IMR-90 (cell line): Measurements from ENCODE around the gene ARMC5. TPM values are rescaled to one million over a fixed set of nuclear protein-coding genes. Genes with fewer than 3 reads are reported as not detected.
A peak's percentile ranks its signal among the peaks of the same experiment; 100 is the strongest.

Experiments
- ATAC-seq: fragments of 200-7000 bp; cut with Tn5 transposase; 2 replicates; pipeline ENCODE4 v1.9.1; 2020; ENCODE audit warnings: low read depth, mild to moderate bottlenecking, moderate library complexity
- BruUV-seq: library from RNA; stranded (reverse); fragments of 400-500 nt; replicated peaks from 2 replicates; lab custom pipeline; 2021; lab: Mats Ljungman, UMichigan
- CTCF ChIA-PET: fragments of 300-600 bp; formaldehyde crosslinking; extraction: SDS; loops from one replicate; lab custom pipeline; 2021; ENCODE audit warnings: antibody characterized with exemption; lab: Yijun Ruan, JAX
- POLR2A ChIA-PET: fragments of 300-600 bp; sonication (Branson Sonifier 250); formaldehyde crosslinking; loops from one replicate; lab custom pipeline; 2022; ENCODE audit warnings: antibody characterized with exemption; ENCODE audit not compliant: unreplicated experiment; lab: Charles Lee
- DNase-seq: peaks from one replicate; pipeline ENCODE4 v3.0.0; 2013
- H2AFZ ChIP-seq: replicated peaks from 2 replicates; pipeline ENCODE3; 2013; ENCODE audit warnings: low read length, mild to moderate bottlenecking; ENCODE audit not compliant: poor library complexity
- H2AK5ac ChIP-seq: 2 replicates; pipeline ENCODE4 v1.6.1; 2013; ENCODE audit warnings: low read depth, low read length, inconsistent platforms
- H2AK9ac ChIP-seq: replicated peaks from 2 replicates; pipeline ENCODE3; 2013; ENCODE audit warnings: mild to moderate bottlenecking, low read depth, low read length, moderate library complexity; ENCODE audit not compliant: poor library complexity
- H2BK120ac ChIP-seq: 2 replicates; pipeline ENCODE4 v1.6.1; 2013; ENCODE audit warnings: low read depth, low read length, inconsistent platforms
- H2BK15ac ChIP-seq: 3 replicates; pipeline ENCODE4 v1.6.1; 2013; ENCODE audit warnings: low read depth, low read length, inconsistent platforms
- H2BK20ac ChIP-seq: 2 replicates; pipeline ENCODE4 v1.6.1; 2013; ENCODE audit warnings: low read depth, mild to moderate bottlenecking, inconsistent platforms, low read length, moderate library complexity
- H2BK5ac ChIP-seq: 2 replicates; pipeline ENCODE4 v1.6.1; 2013; ENCODE audit warnings: mild to moderate bottlenecking, low read depth, low read length, inconsistent platforms; ENCODE audit not compliant: poor library complexity, severe bottlenecking
- H3K14ac ChIP-seq: replicated peaks from 2 replicates; pipeline ENCODE4 v1.6.1; 2013; ENCODE audit warnings: low read depth, low read length, inconsistent platforms
- H3K18ac ChIP-seq: 2 replicates; pipeline ENCODE4 v1.6.1; 2013; ENCODE audit warnings: low read depth, low read length, control low read depth
- H3K23ac ChIP-seq: 2 replicates; pipeline ENCODE4 v1.6.1; 2013; ENCODE audit warnings: low read depth, low read length, inconsistent platforms
- H3K27ac ChIP-seq: 2 replicates; pipeline ENCODE4 v1.5.1; 2013; ENCODE audit warnings: mild to moderate bottlenecking, control low read depth, low read length; ENCODE audit not compliant: insufficient read depth
- H3K27me3 ChIP-seq: 2 replicates; pipeline ENCODE4 v1.6.1; 2013; ENCODE audit warnings: low read length; ENCODE audit not compliant: control insufficient read depth, insufficient read depth
- H3K36me3 ChIP-seq: 2 replicates; pipeline ENCODE4 v1.6.1; 2013; ENCODE audit warnings: low read length, mixed read lengths; ENCODE audit not compliant: control insufficient read depth, insufficient read depth
- H3K4ac ChIP-seq: 2 replicates; pipeline ENCODE4 v1.6.1; 2013; ENCODE audit warnings: low read depth, low read length, inconsistent platforms
- H3K4me1 ChIP-seq: 2 replicates; pipeline ENCODE4 v1.6.1; 2013; ENCODE audit warnings: low read length, mixed read lengths; ENCODE audit not compliant: control insufficient read depth, insufficient read depth
- H3K4me2 ChIP-seq: 2 replicates; pipeline ENCODE4 v1.6.1; 2013; ENCODE audit warnings: low read depth, mild to moderate bottlenecking, control low read depth, low read length, moderate library complexity
- H3K4me3 ChIP-seq: 2 replicates; pipeline ENCODE4 v1.5.1; 2013; ENCODE audit warnings: low read depth, mild to moderate bottlenecking, control low read depth, low read length, moderate library complexity; ENCODE audit not compliant: insufficient read depth
- H3K56ac ChIP-seq: 2 replicates; pipeline ENCODE4 v1.6.1; 2013; ENCODE audit warnings: low read length, inconsistent platforms; ENCODE audit not compliant: insufficient read depth; ENCODE audit errors: extremely low read depth
- H3K79me1 ChIP-seq, 2 experiments: 2 replicates each; pipeline ENCODE4 v1.6.1; 2013; ENCODE audit warnings: low read length in 2 of 2, inconsistent platforms in 1 of 2, low read depth in 1 of 2
- H3K9ac ChIP-seq: 2 replicates; pipeline ENCODE4 v1.6.1; 2013; ENCODE audit warnings: low read depth, low read length, control low read depth
- H3K9me1 ChIP-seq: 2 replicates; pipeline ENCODE4 v1.6.1; 2013; ENCODE audit warnings: low read length, inconsistent platforms; ENCODE audit not compliant: insufficient read depth
- H3K9me3 ChIP-seq: 2 replicates; pipeline ENCODE4 v1.6.1; 2013; ENCODE audit warnings: low read length; ENCODE audit not compliant: control insufficient read depth, insufficient read depth
- H4K20me1 ChIP-seq: 2 replicates; pipeline ENCODE4 v1.6.1; 2013; ENCODE audit warnings: low read length, inconsistent platforms; ENCODE audit not compliant: insufficient read depth
- H4K5ac ChIP-seq: 2 replicates; pipeline ENCODE4 v1.6.1; 2013; ENCODE audit warnings: mild to moderate bottlenecking, low read depth, low read length, control low read depth
- H4K8ac ChIP-seq, 2 experiments: 2 replicates each; pipeline ENCODE4 v1.6.1; 2013; ENCODE audit warnings: low read depth in 2 of 2, low read length in 2 of 2, control low read depth in 1 of 2, inconsistent platforms in 1 of 2
- H4K91ac ChIP-seq: 2 replicates; pipeline ENCODE4 v1.6.1; 2013; ENCODE audit warnings: low read depth, low read length, inconsistent platforms; ENCODE audit not compliant: insufficient read depth
- BHLHE40 ChIP-seq: fragments of 150-350 bp; IDR thresholded peaks from 2 replicates; pipeline ENCODE4 v1.6.1; 2016; ENCODE audit warnings: mild to moderate bottlenecking, low read depth, low read length
- CEBPB ChIP-seq: IDR thresholded peaks from 2 replicates; pipeline ENCODE4 v1.6.1; 2012; ENCODE audit warnings: low read depth, low read length, improper control_type of control experiment
- CHD1 ChIP-seq: IDR thresholded peaks from 2 replicates; pipeline ENCODE4 v1.6.1; 2012; ENCODE audit warnings: low read depth, low read length, improper control_type of control experiment
- FOS ChIP-seq: fragments of 150-350 bp; IDR thresholded peaks from 2 replicates; pipeline ENCODE4 v1.6.1; 2016; ENCODE audit warnings: low read depth, low read length
- MAZ ChIP-seq: IDR thresholded peaks from 2 replicates; pipeline ENCODE4 v1.6.1; 2012; ENCODE audit warnings: low read depth, mild to moderate bottlenecking, low read length, improper control_type of control experiment, moderate library complexity, borderline replicate concordance
- MXI1 ChIP-seq: IDR thresholded peaks from 2 replicates; pipeline ENCODE4 v1.6.1; 2012; ENCODE audit warnings: low read depth, mild to moderate bottlenecking, low read length, moderate library complexity, borderline replicate concordance
- NFE2L2 ChIP-seq: fragments of 150-350 bp; IDR thresholded peaks from 2 replicates; pipeline ENCODE4 v1.6.1; 2016; ENCODE audit warnings: low read depth, mild to moderate bottlenecking, low read length
- POLR2A ChIP-seq: IDR thresholded peaks from 2 replicates; pipeline ENCODE4 v1.6.1; 2012; ENCODE audit warnings: mild to moderate bottlenecking, low read depth, low read length
- RAD21 ChIP-seq: IDR thresholded peaks from 2 replicates; pipeline ENCODE4 v1.6.1; 2012; ENCODE audit warnings: low read length, improper control_type of control experiment
- RFX5 ChIP-seq: IDR thresholded peaks from 2 replicates; pipeline ENCODE4 v1.8.0; 2012; ENCODE audit warnings: low read depth, mild to moderate bottlenecking, low read length, moderate library complexity
- SMC3 ChIP-seq: fragments of 150-350 bp; IDR thresholded peaks from 2 replicates; pipeline ENCODE4 v1.6.1; 2016; ENCODE audit warnings: low read depth, mild to moderate bottlenecking, antibody characterized with exemption, low read length, moderate library complexity
- WGBS, 2 experiments: methylation state at CpG; one replicate each; pipeline versions ENCODE4 v1.1.5 to v1.1.7; 2013; ENCODE audit warnings: missing lambda C conversion rate in 2 of 2; ENCODE audit not compliant: insufficient read length in 1 of 2; ENCODE audit errors: extremely low coverage in 2 of 2; 5-methylcytosine and 5-hydroxymethylcytosine counted together
- dilution Hi-C: fragments of 300-500 bp; cut with HindIII; formaldehyde crosslinking; loops from one replicate; pipeline ENCODE4 v1.14.3; 2018; ENCODE audit warnings: low sequenced_read_pairs; ENCODE audit not compliant: unreplicated experiment
- in situ Hi-C: fragments of 300-500 bp; cut with MboI; formaldehyde crosslinking; loops from 3 replicates; pipeline ENCODE4 v1.14.3; 2019; ENCODE audit warnings: low sequenced_read_pairs, inconsistent platforms, mixed read lengths
- intact Hi-C: fragments of 100-400 bp; cut with micrococcal nuclease; formaldehyde crosslinking; loops from 2 replicates; pipeline ENCODE4 v1.10.0; 2022
- polyA plus RNA-seq, 3 experiments: library from polyadenylated mRNA; depleted of rRNA; stranded (reverse); fragments of >200 nt; gene quantifications; 2 replicates each; pipeline ENCODE4 v1.2.3, GENCODE V29; 2012; ENCODE audit warnings: low replicate concordance in 1 of 3
- total RNA-seq: library from RNA; depleted of rRNA; stranded (reverse); fragments of >200 nt; gene quantifications from 2 replicates; pipeline ENCODE4 v1.2.3, GENCODE V29; 2012
- TF ChIP-seq, protein P1 (sequence below): fragments of 150-350 bp; IDR thresholded peaks from 2 replicates; pipeline ENCODE4 v1.6.1; 2016; ENCODE audit warnings: low read depth, mild to moderate bottlenecking, low read length, moderate library complexity, borderline replicate concordance
- TF ChIP-seq, protein P2 (sequence below): fragments of 150-350 bp; IDR thresholded peaks from 2 replicates; pipeline ENCODE4 v1.6.1; 2017; ENCODE audit warnings: mild to moderate bottlenecking, antibody characterized with exemption, low read length, low read depth
- TF ChIP-seq, protein P3 (sequence below): conservative IDR thresholded peaks from 2 replicates; pipeline ENCODE4 v1.5.1; 2012; ENCODE audit warnings: mild to moderate bottlenecking, low read depth, low read length, improper control_type of control experiment

Gene ARMC5
- total and polyA plus RNA-seq, 2 of the 4 experiments (the other 2 are of a cell fraction): 2.3 to 7.5 TPM

DNA sequence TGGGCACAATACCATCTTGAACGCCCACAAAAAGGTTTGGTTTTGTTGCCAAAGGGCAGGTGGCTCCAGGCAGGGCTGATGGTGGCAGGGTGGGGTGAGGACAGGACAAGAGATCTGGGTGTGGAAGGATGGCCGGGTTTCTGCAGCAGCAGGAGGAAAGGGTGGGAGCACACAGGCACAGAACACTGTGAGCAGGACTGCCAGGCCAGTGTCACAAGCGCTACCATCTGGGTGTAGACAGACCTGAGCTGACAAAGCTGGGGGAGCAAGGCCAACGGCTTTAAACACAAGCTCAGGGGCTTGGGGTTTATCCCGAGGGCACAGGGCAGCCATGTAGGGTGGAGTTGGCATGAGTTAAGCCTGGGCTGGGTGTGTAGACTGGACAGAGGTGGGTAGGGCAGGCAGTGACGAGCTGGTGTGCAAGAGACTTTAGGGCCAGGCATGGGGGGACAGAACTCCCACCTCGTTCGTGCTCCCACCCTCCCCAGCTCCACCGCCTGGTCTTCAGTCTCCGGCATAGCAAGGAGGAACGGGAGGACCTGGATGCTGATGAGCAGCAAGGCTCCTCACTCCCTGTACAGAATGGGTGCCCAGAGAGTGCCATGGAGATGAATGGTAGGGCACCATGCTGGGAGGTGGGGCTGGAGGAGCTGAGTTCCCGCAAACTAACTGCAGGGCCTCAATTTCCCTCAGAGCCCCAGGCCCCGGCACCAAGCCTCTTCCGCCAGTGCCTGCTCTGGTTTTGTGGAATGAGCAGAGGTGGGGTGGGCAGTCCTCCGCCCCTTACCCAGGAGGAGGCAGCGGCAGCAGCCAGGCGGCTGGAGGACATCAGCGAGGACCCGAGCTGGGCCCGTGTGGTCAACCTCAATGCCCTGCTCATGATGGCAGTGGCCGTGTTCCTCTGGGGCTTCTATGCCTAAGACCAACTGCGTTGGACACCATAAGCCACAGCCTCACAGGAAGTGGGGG is 30.6 kb downstream of the ARMC5 start:
- Histone ChIP-seq H2AFZ (no peak overlapping the region), H4K5ac (no peak overlapping the region), H2AK9ac (peak overlapping the region; percentile 20), H3K23ac (no peak overlapping the region), H3K4me1 (peaks cover 6% of the 10 kb centered on the region; the same call in 1 of the 2 replicates), H3K27me3 (peaks cover 5% of the 10 kb centered on the region; the same call in 1 of the 2 replicates), H3K4me3 (no peak overlapping the region), H3K79me1 (no peaks in the 10 kb centered on the region), H3K27ac (no peak overlapping the region), H3K36me3 (peaks cover 38% of the 10 kb centered on the region), H2BK20ac (no peak overlapping the region), H3K4ac (no peak overlapping the region), H2BK15ac (no peak overlapping the region), H4K8ac (no peak overlapping the region), H2BK5ac (no peak overlapping the region), H2AK5ac (no peak overlapping the region), H3K9ac (no peak overlapping the region), H4K91ac (no peak overlapping the region), H4K20me1 (peaks cover 3% of the 10 kb centered on the region; the same call in 1 of the 2 replicates), H2BK120ac (no peak overlapping the region), H3K9me1 (no peaks in the 10 kb centered on the region; the same call in 1 of the 2 replicates), H3K14ac (no peak overlapping the region), H3K18ac (no peak overlapping the region), H3K4me2 (no peak overlapping the region), H3K56ac (no peak overlapping the region), H3K9me3 (no peaks in the 10 kb centered on the region)
- ChIA-PET POLR2A (interaction anchor here (0.6 kb wide), 1 partner anchor 11 kb away, joined by 3 read pairs; no protein-coding TSS in a partner anchor), CTCF (interaction anchor here (0.7 kb wide), 1 partner anchor 37 kb away, joined by 3 read pairs; no protein-coding TSS in a partner anchor)
- no peak for DNase-seq
- dilution Hi-C loops (no loop called here), in situ Hi-C loops (no loop called here), intact Hi-C loops (no loop called here)
- WGBS, 2 experiments: 100% methylated on average over 2 of the region's 22 CpGs; no CpG with 5 or more reads in 1 of the 2 experiments
- TSS peak; percentile 73 for BruUV-seq
- no peak for ATAC-seq
- no peak for TF ChIP-seq CHD1
- TF ChIP-seq, protein P1, sequence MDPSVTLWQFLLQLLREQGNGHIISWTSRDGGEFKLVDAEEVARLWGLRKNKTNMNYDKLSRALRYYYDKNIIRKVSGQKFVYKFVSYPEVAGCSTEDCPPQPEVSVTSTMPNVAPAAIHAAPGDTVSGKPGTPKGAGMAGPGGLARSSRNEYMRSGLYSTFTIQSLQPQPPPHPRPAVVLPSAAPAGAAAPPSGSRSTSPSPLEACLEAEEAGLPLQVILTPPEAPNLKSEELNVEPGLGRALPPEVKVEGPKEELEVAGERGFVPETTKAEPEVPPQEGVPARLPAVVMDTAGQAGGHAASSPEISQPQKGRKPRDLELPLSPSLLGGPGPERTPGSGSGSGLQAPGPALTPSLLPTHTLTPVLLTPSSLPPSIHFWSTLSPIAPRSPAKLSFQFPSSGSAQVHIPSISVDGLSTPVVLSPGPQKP: no peak
- TF ChIP-seq RFX5: no peak
- TF ChIP-seq BHLHE40: no peak
- no peak for TF ChIP-seq POLR2A
- TF ChIP-seq NFE2L2: no peak
- TF ChIP-seq SMC3: no peak
- no peak for TF ChIP-seq MAZ
- no peak for TF ChIP-seq CEBPB
- no peak for TF ChIP-seq RAD21
- TF ChIP-seq, protein P2, sequence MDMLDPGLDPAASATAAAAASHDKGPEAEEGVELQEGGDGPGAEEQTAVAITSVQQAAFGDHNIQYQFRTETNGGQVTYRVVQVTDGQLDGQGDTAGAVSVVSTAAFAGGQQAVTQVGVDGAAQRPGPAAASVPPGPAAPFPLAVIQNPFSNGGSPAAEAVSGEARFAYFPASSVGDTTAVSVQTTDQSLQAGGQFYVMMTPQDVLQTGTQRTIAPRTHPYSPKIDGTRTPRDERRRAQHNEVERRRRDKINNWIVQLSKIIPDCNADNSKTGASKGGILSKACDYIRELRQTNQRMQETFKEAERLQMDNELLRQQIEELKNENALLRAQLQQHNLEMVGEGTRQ: no peak
- TF ChIP-seq, protein P3, sequence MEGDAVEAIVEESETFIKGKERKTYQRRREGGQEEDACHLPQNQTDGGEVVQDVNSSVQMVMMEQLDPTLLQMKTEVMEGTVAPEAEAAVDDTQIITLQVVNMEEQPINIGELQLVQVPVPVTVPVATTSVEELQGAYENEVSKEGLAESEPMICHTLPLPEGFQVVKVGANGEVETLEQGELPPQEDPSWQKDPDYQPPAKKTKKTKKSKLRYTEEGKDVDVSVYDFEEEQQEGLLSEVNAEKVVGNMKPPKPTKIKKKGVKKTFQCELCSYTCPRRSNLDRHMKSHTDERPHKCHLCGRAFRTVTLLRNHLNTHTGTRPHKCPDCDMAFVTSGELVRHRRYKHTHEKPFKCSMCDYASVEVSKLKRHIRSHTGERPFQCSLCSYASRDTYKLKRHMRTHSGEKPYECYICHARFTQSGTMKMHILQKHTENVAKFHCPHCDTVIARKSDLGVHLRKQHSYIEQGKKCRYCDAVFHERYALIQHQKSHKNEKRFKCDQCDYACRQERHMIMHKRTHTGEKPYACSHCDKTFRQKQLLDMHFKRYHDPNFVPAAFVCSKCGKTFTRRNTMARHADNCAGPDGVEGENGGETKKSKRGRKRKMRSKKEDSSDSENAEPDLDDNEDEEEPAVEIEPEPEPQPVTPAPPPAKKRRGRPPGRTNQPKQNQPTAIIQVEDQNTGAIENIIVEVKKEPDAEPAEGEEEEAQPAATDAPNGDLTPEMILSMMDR: no peak
- no peak for TF ChIP-seq FOS
- no peak for TF ChIP-seq MXI1
